ENCODE results near the gene TRAPPC14. TPM values are rescaled to one million over a fixed set of nuclear protein-coding genes. Genes with fewer than 3 reads are reported as not detected.
A peak's percentile ranks its signal among the peaks of the same experiment; 100 is the strongest.

The TRAPPC14 gene
- total and polyA plus RNA-seq, 3 donors from 2014 or later, result 57.5 to 78.7 (median 71.8) TPM

DNA sequence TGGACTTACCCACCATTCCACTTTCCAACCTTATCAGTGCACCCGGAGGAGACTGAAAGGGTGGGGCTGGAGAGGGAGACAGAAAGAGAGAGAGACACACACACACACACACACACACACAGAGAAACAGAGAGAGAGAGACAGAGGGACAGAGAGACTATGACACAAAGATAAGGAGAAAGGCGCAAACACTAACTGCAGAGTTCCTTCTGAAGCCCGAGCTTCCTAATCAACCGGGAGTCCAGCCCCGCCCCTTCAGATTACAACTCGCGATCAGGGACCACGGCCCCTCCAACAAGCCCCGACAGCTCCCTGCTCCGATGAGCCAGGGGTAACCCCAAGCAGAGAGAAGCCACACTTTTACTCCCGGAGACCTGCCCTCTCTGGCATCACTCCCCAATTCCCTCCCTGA is 9.4 kb upstream of the TRAPPC14 start:
- intact Hi-C loops (cut with DNase I; ENCODE audit: low total_unique reads), result no loop called here
- WGBS, 2 donors, result 20 to 34% methylated on average over 11 of the region's 11 CpGs
- H3K9me3 ChIP-seq, result no peaks in the 10 kb centered on the region
- no peaks in the 10 kb centered on the region for H3K27me3 ChIP-seq
- H3K27ac ChIP-seq, result peak overlapping the region; percentile 68 to 89
- peaks cover 15% of the 10 kb centered on the region for H3K4me1 ChIP-seq
- peak overlapping the region; percentile 47 to 58 for H3K4me3 ChIP-seq
- no peaks in the 10 kb centered on the region for H3K36me3 ChIP-seq (ENCODE audit: low read depth, missing control alignments)
- peak; percentile 45 for DNase-seq
- no peak for TF ChIP-seq POLR2A (IDR thresholded peaks at IDR 0.05)
- TF ChIP-seq, protein P1, sequence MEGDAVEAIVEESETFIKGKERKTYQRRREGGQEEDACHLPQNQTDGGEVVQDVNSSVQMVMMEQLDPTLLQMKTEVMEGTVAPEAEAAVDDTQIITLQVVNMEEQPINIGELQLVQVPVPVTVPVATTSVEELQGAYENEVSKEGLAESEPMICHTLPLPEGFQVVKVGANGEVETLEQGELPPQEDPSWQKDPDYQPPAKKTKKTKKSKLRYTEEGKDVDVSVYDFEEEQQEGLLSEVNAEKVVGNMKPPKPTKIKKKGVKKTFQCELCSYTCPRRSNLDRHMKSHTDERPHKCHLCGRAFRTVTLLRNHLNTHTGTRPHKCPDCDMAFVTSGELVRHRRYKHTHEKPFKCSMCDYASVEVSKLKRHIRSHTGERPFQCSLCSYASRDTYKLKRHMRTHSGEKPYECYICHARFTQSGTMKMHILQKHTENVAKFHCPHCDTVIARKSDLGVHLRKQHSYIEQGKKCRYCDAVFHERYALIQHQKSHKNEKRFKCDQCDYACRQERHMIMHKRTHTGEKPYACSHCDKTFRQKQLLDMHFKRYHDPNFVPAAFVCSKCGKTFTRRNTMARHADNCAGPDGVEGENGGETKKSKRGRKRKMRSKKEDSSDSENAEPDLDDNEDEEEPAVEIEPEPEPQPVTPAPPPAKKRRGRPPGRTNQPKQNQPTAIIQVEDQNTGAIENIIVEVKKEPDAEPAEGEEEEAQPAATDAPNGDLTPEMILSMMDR (IDR thresholded peaks at IDR 0.05), result no peak

DNA sequence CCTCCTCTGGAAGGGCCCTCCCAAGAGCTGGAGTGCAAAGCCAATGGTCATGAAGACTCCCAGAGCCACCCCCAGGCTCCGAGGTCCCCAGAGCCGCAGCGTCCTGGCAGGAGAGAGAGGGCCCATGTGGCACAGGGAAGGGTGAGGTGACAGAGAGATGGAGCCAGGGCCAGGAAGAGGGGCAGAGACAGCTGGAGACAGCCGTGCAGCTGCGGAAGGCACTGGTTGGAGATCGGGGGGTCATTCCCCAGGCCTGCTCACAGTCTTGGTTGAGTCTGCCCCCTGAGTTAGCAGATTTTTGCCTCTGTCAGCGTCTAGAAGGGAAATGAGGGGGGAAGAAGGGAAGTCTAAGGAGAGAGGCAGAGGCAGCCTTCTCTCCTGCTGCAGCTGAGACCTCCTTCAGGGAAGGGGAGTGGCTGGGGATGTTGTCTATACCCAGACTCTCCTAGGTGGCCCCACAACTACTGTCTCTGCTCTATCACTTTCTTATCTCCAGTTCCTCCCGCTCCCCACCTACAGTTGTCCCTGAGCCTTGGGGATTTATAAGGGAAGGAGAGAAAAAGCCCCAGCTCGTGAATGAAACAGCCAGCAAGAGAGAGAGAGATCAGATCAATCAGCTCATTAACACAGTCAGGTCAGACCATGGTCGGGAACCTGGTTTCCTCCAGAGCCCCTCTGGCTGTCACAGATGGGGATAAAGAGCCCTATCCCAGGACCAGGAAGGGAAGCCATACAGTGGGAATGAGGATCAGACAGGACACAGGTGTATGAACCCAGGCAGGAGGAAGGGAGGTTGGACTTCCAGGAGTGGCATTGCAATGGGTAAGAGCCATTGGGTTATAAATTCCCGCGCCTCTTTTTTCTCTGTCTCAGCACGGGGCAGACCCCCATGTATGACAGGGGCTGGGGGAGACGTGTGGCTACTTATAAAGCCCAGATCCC is 8.7 kb upstream of the TRAPPC14 start:
- H3K4me3 ChIP-seq, result no peak overlapping the region
- peak overlapping the region in 1 of 2 donors; percentile 89 for H3K27ac ChIP-seq
- intact Hi-C loops (cut with DNase I; ENCODE audit: low total_unique reads), result no loop called here
- TF ChIP-seq, protein P1 (IDR thresholded peaks at IDR 0.05), result no peak
- TF ChIP-seq POLR2A (IDR thresholded peaks at IDR 0.05), result no peak
- H3K4me1 ChIP-seq, result peaks cover 15% of the 10 kb centered on the region
- no peaks in the 10 kb centered on the region for H3K27me3 ChIP-seq
- no peak for DNase-seq
- H3K9me3 ChIP-seq, result no peaks in the 10 kb centered on the region
- 52 to 57% methylated on average over 11 to 14 of the region's 14 CpGs for WGBS, 2 donors
- no peaks in the 10 kb centered on the region for H3K36me3 ChIP-seq (ENCODE audit: low read depth, missing control alignments)

DNA sequence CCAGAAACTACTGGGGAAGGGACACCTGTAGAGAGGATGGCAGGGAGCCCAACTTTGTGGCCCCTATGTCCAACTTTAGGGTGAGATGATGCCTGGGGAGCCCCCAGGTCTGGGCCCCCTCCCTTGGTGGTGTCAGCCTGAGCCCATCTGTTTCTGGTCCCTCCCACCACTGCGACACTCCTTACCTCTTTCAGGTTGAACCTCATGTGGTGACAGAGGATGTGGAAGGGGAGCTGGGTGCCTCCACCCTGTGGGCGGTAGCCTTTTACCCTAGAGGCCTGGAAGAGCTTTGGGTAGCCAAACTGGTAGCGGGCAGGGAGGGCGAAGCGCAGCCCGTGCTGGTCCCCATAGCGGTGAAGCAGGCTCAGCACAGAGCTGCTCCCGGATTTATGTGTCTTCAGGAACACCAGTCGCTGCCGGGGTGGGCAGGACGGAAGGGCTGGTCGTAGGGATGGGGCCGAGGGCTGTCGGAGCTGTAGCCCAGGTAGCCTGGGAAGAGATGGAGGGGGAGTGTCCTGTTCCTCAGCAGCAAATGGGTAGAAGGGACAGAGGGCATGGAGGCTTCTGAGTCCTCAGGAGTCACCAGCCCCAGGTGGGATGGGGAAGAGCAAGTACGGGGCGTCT is 7.9 kb upstream of the TRAPPC14 start:
- H3K4me1 ChIP-seq, result peaks cover 10% of the 10 kb centered on the region
- H3K9me3 ChIP-seq, result no peaks in the 10 kb centered on the region
- no peak for TF ChIP-seq POLR2A (IDR thresholded peaks at IDR 0.05)
- TF ChIP-seq, protein P1 (IDR thresholded peaks at IDR 0.05), result no peak
- no peak overlapping the region for H3K4me3 ChIP-seq
- 86 to 87% methylated on average over 8 to 16 of the region's 16 CpGs for WGBS, 2 donors
- DNase-seq, result no peak
- H3K36me3 ChIP-seq (ENCODE audit: low read depth, missing control alignments), result no peaks in the 10 kb centered on the region
- no peaks in the 10 kb centered on the region for H3K27me3 ChIP-seq
- intact Hi-C loops (cut with DNase I; ENCODE audit: low total_unique reads), result no loop called here
- no peak overlapping the region for H3K27ac ChIP-seq

DNA sequence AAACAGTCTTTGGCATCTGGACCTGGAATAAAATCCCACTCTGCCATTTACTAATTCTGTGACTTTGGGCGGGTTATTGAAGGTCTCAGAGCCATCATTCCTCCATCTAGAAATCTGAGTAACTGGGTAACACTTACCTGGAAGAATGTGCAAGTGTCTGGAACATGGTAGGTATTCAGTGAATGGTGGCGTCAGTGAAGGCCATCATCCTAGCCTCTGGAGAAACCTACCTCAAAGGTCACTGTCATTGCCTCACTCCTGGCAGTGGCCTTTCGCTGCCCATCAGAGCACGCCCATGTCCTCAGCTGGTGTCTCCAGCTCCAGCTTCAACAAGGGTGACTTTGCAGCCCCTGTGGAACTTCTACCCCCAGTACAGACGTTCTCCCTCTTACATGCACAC is 5.3 kb upstream of the TRAPPC14 start:
- Histone ChIP-seq H3K9me3 (no peaks in the 10 kb centered on the region), H3K27ac (no peak overlapping the region), H3K4me1 (peaks cover 7% of the 10 kb centered on the region), H3K27me3 (no peaks in the 10 kb centered on the region), H3K4me3 (no peak overlapping the region), H3K36me3 (ENCODE audit: low read depth, missing control alignments) (no peaks in the 10 kb centered on the region)
- intact Hi-C loops (cut with DNase I; ENCODE audit: low total_unique reads), result no loop called here
- WGBS, 2 donors, result 80 to 87% methylated on average over 5 of the region's 5 CpGs
- no peak for DNase-seq
- TF ChIP-seq POLR2A (IDR thresholded peaks at IDR 0.05), result no peak
- TF ChIP-seq, protein P1 (IDR thresholded peaks at IDR 0.05), result no peak
